ENCODE data around the gene PSMD8. TPM values are rescaled to one million over a fixed set of nuclear protein-coding genes. Genes with fewer than 3 reads are reported as not detected.

Gene PSMD8
- total and polyA plus RNA-seq, 2 donors (not counting 3 experiments of a cell fraction or from before 2014, with no cell fraction given) = 203 to 543 TPM

- TF ChIP-seq MYC (IDR thresholded peaks at IDR 0.05; ENCODE audit: low read depth, low read length) (no peak), JUN (IDR thresholded peaks at IDR 0.05; ENCODE audit: borderline replicate concordance, insufficient read depth, insufficient read length, low read depth) (no peak), FOS (IDR thresholded peaks at IDR 0.05; ENCODE audit: borderline replicate concordance, insufficient read depth, low read length) (no peak), EZH2 (IDR thresholded peaks at IDR 0.05; ENCODE audit: borderline replicate concordance, low read depth, low read length, severe bottlenecking) (no peak), CTCF (IDR thresholded peaks at IDR 0.05; ENCODE audit: extremely low read depth in 1 of 2, insufficient read depth in 1 of 2, low read depth in 1 of 2, low read length in 2 of 2) (no peak)
- TF ChIP-seq, protein P1, sequence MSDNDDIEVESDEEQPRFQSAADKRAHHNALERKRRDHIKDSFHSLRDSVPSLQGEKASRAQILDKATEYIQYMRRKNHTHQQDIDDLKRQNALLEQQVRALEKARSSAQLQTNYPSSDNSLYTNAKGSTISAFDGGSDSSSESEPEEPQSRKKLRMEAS (IDR thresholded peaks at IDR 0.05; ENCODE audit: insufficient read depth, insufficient read length) = no peak
- peaks cover 11% of the 10 kb centered on the region for H3K4me1 ChIP-seq (ENCODE audit: control insufficient read depth, extremely low read depth, insufficient read depth, low read length)
- ChIA-PET POLR2A (no interaction called here), CTCF (no interaction called here)
- no peaks in the 10 kb centered on the region for H3K36me3 ChIP-seq (ENCODE audit: control insufficient read depth in 2 of 2, extremely low read depth in 1 of 2, insufficient read depth in 2 of 2, low read length in 2 of 2)
- no peak for FAIRE-seq
- H3K27me3 ChIP-seq (ENCODE audit: control insufficient read depth in 2 of 2, insufficient read depth in 2 of 2, low read length in 2 of 2) = peaks cover 4 to 6% of the 10 kb centered on the region in 2 experiments
- no peaks in the 10 kb centered on the region for H3K9me1 ChIP-seq (replicated peaks; ENCODE audit: control insufficient read depth, extremely low read depth, insufficient read depth, low read length)
- H3K4me2 ChIP-seq (ENCODE audit: insufficient read depth, low read length) = no peak overlapping the region
- no peak for DNase-seq (ENCODE audit: low read depth, low spot score)
- no peak overlapping the region for H3K4me3 ChIP-seq (replicated peaks in 1 of 3; ENCODE audit: insufficient read depth in 1 of 3, low read depth in 1 of 3, low read length in 3 of 3)
- no peaks in the 10 kb centered on the region for H4K20me1 ChIP-seq (replicated peaks; ENCODE audit: control insufficient read depth, extremely low read depth, insufficient read depth, low read length)
- no peak overlapping the region for H3K27ac ChIP-seq (ENCODE audit: insufficient read depth, low read depth, low read length)
- H3K9ac ChIP-seq (replicated peaks; ENCODE audit: extremely low read depth, insufficient read depth, low read length) = no peak overlapping the region
- H3K79me2 ChIP-seq (ENCODE audit: control insufficient read depth, insufficient read depth, low read length) = peaks cover 12% of the 10 kb centered on the region
- BruUV-seq (replicated peaks) = no TSS peak
- H3K9me3 ChIP-seq (replicated peaks; ENCODE audit: control insufficient read depth, insufficient read depth, low read length) = no peaks in the 10 kb centered on the region
- no peak overlapping the region for H2AFZ ChIP-seq (ENCODE audit: low read depth, low read length)
- intact Hi-C loops (cut with micrococcal nuclease) (no loop called here), dilution Hi-C loops (cut with MboI; ENCODE audit: extremely low pct_ligation_motif_present, low sequenced_read_pairs) (no loop called here)
These were observed 3.3 kb upstream of the PSMD8 start for GRCh38 chr19:38371081-38371480.
